Stimulated activated naive CD8-positive, alpha-beta T cell treated with anti-CD3 and anti-CD28 coated beads, Interleukin-15, Interleukin-2, amounts not matched to agents 100 U/mL and 50 U/mL, for 24 hours (primary cell): ENCODE data around the gene POU4F1.

Experiments
- ATAC-seq: fragments of 150-1000 bp; cut with Tn5 transposase; one replicate; pipeline ENCODE4 v1.10.0; 2021
- DNase-seq: peaks from one replicate; pipeline ENCODE4 v3.0.0; 2021

Gene POU4F1

DNA sequence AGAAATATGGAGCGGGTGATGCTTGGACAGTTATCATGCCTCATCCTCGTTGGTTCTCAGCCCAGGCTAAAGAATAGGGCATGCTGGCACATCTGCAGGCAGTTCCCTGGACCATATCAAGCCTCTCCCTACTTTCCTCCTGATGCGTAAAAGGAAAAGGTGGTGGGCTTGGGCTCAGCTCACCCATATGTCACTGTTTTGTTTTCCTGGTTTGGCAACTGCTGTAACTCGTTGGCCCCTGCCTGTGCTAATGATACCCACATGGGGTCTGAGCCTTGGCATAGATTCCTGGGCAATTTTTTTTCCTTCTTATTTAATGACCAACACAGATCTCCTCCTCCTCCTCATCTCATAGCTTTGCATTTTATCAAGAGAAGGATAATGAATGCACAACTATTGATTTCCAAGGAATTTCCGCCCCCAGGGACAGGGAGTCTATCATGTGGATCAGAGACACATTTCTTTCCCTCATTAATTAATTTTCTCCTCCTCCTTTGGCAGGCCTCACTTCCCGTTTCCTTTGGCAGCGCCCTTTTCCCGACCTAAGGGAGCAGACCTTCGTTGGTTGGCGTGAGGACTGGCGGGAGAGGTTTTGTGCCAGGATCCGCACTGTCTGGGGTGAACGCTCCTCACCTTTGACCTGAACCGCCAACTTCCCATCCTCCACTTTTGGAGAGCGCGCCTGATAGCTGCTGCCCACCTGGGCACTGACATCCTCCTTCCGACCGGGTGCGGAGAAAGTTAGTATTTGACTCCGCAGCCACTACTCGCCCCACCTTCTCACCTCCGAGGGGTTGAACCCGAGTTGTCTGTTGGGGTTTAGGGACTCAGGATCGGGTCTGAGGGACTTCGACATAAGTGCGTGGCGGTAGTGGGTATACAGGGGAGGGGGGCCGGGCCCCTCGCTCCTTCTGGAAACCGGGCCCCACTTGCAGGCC lies 3.4 kb upstream of the POU4F1 start:
- ATAC-seq, result no peak
- DNase-seq, result no peak

DNA sequence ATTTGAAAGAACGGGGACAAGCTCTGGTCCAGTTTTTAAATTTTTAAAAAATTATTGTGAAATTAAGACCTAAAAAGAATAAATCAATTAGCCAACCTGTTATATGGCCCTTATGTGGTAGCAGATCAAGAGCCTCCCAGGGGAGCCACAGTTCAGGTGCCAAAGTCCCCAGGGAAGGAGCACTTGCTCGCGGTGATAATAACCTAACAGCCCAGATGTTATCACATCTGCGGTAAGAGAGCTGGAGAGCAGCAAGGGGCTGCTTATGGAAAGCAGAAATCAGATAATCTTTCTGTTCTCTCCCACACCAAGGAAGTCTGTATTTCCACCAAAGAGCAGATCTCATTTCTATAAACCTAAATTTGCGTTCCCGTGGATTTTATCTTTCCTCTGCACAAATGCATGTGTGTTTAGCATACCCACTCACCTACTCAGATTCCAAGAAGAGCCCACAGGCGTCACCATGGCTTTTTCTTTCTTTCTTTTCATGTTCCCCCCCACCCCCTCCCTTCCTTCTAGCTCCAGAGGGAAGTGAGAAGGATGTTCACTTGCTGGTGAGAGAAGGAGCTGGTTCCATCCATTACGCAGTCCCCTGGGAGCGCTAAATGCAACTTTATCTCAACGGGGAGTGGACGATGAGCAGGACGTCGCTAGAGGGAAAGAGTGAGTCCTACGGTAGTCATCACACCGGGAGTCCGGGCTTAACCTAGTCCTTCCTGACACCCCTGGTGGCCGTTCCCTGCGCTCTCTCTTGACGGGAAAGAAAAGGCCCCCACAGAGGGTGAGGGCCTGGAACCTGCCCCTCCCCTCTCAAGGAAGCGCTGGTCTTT lies 1.6 kb upstream of the POU4F1 start:
- DNase-seq, result no peak
- ATAC-seq, result no peak

DNA sequence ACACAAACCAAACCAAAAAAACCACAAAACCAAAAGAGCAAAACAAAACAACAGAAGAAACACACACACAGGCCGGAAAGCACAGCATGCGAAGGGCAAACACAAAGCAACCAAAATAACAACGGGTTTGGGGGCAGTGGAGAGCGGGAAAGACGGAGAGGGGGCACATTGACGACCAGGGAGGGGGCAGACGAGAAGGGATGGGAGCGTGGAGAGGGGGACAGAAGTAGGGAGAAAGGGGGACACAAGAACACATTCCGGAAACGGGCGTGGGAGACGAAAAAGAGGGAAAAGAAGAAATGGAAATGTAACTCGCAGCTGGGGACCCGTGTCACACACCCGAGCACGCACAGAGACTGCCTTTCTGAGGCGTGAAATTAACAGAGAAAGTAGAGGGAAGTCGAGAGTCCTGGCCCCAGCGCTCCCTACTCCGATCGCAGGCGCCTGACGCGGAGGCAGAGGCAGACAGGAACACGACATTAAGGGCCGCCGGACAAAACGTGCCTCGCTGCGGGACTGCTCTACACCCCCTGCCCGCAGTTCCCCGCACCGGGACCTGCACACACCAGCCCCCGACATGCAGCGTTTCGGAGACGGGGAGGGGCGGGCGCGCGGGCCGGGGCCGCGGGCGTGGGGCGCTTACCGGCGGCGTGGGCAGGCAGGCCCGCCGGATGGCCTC lies 652 bp downstream of the POU4F1 start:
- DNase-seq, result no peak
- ATAC-seq, result no peak

DNA sequence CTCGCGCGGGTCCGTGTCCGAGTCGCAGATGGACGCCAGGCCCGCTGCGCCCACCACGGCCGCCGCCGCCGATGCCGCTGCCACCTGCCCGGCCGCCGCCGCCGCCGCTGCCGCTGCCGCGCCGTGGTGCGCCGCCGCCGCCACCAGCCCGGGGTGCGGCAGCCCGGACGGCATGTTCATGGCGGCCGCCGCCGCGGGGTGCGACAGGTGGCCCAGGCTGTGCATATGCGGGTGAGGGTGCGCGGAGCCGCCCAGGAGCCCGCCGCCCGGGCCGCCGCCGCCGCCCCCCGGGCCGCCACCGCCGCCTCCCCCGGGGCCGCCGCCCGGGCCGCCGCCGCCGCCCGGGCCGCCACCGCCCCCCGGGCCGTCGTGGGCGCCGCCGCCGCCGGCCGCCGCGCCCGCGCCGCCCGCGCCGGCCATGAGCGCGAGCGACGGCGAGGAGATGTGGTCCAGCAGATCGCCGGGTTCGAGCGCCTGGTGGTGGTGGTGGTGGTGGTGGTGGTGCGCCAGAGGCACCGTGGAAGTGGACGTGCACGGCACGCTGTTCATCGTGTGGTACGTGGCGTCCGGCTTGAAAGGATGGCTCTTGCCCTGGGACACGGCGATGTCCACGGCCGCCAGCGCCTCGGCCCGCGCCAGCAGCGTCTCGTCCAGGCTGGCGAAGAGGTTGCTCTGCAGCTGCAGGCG lies 1.3 kb downstream of the POU4F1 start:
- ATAC-seq, result no peak

DNA sequence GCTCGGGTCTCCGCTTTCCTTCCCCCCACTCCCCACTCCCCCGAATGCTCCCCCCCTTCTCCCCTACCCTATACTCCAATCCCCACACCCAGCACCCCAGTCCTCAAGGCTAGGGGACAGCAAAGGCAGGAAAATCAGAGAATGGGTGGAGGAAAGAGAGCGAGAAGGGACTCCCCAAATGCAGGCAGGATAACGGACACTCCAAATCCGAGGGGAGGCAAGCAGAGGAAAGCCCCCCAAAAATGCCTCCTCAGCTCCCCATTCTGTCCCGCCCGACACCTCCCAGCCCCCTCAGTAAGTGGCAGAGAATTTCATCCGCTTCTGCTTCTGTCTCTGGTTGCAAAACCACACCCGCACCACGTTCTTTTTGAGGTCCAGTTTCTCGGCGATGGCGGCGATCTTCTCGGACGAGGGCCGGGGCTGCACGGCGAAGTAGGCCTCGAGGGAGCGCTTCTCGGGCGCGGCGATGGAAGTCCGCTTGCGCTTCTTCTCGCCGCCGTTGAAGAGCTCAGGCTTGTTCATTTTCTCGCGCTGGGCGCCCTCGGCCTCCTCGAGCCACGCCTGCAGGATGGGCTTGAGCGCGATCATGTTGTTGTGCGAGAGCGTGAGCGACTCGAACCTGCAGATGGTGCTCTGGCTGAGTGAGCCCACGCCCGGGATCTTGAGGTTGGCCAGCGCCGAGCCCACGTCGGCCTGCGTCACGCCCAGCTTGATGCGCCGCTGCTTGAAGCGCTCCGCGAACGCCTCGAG lies 2.1 kb downstream of the POU4F1 start:
- DNase-seq, result no peak
- ATAC-seq, result no peak

More for the DNA sequence above, 1.3 kb downstream of the POU4F1 start:
- DNase-seq, result no peak

DNA sequence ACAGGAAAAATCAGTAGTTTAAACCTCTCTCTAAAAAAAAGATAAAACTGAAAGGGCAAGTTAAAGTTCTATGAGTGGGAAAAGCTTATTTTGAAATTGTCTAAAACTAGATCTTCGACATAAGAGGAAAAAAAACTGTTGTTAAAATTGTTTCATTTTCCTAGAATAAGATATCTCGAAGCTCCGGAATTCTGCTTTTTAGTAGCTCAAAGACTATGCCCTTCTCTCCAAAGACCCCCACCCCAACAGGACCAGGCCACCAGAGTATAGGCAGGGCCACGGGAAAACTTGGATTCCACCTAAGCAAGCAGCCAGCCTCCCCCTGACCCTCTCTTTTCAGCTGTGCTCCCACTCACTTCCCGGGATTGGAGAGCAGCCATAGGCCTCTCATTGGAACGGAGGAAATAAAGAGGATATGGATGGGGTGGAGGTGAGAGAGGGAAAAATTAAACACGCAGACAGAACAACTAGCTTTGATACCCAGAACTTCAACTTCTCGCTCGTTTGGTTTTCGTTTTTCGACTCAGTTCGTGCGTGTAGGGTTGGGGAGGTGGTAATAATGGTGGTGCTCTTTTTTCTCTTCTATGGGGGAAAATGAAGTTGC lies 3.0 kb downstream of the POU4F1 start:
- ATAC-seq (no peak), DNase-seq (no peak)

DNA sequence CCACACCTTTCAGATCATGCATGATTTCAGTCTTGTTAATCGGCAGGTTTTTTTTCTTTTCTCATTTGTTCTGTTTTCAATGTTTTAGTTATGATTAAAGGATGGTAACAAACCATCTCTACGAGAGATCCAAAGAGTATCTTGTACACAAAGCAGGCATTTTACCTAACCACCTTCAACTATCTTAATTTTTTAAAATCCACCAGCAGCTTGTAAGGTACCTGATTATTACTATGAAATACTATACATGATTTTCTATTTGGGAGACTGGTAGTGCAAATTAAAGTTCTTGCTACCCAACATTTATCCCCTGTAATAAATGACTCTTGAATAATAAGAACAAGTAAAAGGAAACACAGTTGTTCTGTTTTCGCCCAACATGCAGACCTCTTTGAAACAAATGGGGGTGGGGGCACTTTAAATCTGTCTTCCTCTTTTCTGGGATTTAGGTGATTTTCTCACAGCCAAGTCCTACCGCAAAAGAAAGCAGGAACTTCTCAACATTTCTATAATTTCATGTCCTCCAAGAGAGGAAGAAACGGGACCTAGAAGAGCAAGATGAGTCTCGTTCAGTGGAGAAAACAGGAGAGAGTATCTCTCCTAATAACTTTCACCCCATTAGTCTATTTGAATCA lies 3.6 kb downstream of the POU4F1 start:
- ATAC-seq, result no peak
- no peak for DNase-seq

DNA sequence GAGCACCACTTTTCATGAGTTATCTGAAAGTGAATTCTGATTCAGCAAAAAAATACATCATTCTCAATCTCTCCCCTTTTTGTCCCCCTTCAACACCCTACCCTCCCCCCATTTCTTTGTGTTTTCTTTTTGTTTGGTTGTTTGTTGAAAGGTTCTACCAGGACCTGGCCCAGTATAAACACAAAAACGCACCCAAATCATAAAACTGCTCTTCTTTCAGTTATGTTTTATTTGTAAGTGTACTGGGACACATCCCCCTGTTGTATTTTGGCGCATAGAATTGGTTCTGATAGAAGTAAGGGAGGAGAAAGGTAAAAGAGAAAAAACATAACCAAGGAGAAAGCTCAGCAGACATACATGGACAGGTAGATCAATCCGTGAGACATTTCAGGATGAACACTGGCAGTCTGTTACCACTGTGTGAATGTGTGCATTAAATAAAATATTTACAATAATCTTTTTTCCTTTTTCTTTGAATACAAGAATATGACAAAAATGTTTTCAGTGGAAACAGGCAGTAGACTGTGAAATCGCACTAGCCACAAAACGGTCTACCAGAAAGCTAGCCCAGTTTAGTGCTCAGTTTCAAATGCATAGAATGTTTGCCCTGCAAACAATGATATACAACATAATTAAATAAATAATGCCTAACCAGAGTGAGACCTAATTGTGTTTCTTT lies 4.2 kb downstream of the POU4F1 start:
- DNase-seq, result no peak
- ATAC-seq, result no peak

DNA sequence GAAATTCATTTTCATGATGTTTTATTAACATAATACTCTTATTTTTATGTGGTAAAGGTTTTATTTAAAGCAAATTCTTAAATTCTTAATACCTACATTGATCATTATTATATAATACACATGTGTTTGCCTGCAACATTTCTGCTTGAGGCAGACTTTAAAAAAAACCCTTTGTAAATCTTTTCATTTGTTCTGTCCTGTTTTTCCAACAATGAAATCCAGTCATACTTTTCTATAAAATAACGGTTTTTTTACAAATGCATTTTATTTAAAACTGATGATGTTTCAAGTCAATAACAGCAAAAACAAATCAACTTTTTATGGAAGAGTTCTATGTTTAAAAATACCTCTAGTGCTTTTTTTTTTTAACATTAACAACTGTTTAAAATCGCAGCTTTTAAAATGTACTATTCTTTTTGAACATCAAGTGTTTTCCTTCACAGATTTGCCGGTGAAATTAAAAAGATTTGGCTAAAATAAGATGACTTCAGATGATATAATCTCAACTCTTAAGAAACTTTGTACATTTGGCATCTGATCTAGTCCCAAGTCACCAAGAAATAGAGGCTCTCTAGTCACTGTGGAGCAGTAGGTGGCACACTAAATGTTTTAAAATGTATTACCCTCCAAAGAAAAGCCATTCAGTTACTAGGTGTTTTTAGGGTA lies 5.1 kb downstream of the POU4F1 start:
- DNase-seq (no peak), ATAC-seq (no peak)

DNA sequence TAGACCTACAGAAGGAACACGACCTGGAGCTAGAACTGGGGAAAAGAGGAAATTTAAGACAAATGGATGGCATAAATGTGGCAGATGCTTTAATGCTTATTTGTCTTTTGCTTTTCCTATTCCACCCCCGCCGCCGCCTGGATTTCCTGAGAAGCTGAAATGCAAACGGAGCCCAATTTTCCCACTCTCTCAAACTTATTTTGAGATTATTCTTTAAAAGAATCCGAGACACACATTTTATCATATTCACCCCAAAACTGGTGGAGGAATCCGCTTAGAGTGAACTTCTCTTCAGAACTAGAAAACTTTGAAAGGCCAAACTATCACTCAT lies 5.8 kb downstream of the POU4F1 start:
- no peak for DNase-seq
- ATAC-seq, result no peak

DNA sequence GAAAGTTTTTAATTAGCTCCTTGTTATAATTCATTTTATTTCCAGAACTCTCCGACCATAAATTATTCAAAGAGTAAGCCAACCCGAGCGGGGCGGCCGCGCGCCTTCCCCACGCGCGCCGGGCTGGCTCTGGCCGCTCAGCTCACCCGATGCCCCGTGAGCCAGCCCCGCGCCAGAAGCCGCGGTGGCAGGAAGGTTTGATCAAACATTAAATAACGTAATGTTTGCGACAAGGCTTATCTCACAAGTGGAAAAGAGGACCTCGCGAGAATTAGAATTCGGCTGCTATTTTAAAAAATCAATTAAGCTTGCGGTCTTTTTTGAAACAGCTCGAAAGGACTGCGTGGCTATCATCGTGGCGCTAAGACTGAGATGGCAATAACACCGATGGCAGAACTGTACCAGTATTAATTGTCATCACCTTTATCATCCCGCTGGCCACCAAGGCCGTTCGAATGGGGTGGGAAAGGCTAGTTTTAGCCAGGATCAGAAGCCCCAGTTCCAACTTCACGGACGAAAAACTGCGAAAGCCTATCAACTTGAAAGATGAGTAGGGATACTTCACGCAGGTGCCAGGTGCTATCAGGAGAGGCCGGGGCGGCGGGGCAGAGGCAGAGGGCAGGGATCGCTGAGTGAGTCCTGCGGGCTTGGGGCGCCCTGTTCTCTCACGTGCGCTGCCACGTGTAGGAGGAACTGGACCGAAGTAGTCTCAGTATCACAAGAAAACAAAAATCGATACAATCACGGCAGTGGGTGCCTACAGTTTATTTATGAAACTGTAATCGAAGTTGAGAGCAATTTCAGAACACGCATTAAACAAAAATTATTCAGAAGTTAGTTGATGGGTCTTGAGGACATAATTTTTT lies 6.4 kb downstream of the POU4F1 start:
- no peak for DNase-seq
- ATAC-seq, result no peak

DNA sequence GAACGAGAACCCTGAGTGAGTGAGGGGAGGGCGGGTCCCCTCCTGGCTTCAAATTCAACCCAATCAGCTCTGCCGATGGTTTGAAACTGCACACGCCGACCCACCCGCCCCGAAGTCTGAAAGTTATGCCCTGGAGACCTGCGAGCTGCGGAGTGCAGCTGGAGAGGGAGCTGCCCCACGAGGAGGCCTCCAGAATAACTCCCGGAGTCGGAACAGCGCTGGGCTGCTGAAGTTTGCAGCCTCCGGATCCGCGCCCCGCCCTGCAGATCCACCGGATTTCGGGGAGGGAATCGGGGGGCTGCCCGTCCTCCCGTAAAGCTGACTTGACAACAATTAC lies 7.0 kb downstream of the POU4F1 start:
- ATAC-seq (no peak), DNase-seq (no peak)

DNA sequence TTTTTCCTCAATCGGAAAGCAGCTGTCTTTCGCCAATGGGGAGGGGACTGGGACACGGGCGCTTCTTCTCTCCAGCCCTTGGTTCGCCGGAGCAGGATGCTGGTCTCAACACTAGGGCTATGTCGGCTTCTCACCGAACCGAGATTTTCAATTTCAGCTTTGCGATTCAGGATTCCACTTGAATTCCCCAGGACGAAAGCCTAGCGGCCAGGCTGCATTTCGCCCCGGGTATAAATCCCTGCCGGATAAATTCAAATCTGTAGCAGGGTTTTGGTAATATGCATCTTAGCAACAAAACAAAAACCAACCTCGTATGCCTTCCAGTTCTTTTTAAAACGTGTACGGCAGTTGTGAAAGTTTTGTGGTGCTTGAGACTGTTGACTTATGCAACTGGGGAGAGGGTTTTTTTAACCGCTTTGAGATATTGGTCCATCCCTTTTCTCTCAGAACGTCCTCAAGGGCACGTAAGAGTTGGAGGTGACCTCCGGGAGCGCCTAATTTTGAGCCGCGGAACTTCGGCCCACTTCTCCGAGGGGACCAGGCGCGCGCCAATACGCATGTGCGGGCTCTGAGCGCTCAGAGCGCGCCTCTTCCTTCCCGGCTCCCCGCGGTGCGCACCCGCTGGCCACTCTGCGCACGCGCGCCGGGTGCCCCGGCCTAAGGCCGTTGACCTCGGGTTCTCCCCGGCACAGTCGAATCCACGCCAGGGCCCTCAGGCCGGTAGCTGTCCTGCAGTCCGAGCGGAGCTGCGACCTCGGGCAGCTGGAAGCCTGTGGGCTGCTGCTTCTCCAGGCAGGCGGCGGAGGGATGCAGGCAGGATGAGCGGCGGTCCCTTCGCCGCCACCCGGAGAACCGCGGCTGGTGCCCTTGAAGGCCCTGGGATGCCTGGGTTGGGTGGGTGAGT lies 7.6 kb downstream of the POU4F1 start:
- no peak for ATAC-seq
- DNase-seq, result peak; percentile 32

DNA sequence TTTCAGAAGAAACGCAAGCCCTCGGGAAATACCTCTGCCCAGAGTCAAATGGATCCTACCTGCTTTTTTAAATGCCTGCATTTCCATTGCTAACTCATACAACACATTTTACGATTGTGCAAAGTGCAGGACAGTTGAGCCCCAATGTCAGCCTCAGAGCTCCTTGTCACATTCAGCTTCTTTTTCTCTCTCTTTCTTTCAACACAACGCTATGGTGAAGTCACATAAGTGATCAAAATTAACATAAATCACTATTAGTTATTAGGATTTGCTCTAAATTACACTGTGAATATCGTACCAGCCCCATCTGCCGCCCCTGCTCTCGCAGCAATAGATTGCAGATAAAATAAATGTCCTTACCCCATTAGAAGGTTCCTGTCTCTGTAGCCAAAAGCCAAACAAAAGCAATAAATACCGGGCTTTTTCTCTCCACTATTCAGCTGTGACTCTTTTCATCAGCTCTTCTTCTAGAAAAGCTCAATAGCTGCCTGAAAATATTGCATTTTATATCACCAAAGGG lies 8.8 kb downstream of the POU4F1 start:
- DNase-seq (no peak), ATAC-seq (no peak)

DNA sequence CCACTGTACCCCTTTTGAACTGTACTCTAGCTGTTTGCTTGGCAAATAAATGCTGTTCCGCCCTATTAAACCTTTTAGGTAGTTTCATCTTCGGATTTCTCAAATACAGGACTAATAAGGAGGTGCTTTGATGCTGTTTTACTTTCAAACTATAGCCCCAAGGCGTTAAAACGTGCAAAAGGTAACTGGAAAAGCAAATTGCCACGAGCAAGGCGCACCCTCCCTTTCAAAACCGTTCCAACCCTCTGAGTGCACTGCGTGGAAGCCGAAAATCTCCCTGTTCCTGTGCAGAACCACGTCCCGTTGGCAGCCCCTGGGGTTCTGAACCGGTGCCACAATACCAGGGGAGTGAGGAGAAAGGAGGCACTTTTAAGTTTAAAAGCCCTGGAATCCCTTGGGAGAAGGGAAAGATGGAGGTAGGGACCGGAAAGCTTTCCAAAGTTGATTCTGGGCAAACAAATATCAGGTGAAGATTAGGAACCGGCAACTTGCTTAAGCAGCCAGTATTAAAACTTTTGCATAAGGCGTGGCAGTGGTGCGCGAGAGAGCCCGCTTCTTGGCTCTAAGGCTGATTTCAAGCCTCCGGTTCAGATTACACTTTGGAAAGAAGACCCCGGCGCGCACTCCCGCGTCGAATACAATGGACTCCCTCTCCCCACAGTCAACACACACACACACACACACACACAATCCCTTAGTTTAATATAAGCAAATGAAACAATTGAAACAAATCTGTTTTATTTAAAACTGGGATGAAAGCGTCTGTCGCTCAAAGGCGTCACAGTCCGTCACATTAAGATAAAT lies 9.5 kb downstream of the POU4F1 start:
- DNase-seq (no peak), ATAC-seq (no peak)

DNA sequence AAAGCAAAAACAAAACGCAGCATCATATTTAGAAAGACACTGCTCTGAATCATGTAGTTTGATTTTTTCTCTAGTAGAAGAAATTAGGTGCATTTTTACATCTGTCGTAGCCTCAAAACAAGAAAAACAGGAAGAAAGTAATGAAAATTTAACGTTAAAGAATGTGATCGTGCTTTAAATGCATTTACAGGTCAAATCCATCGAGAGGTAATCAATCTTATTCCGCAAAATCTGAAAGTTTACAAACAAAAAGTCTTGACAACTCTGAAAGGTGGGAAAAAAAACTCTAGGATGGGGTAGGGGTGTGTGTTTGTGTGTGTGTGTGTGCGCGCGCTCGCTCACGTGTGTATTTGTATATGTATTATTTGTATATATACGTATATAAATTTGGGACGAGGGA lies 10.2 kb downstream of the POU4F1 start:
- DNase-seq (no peak), ATAC-seq (no peak)
